Erythroblast (primary cell): ENCODE results near the gene NR3C2.

Source experiments
- GATA1 ChIP-seq: IDR thresholded peaks from 2 replicates; pipeline ENCODE4 v1.6.1; 2011; ENCODE audit warnings: low read depth, mild to moderate bottlenecking, control low read depth, low read length, moderate library complexity
- POLR2A ChIP-seq: IDR thresholded peaks from 2 replicates; pipeline ENCODE4 v1.6.1; 2011; ENCODE audit warnings: mild to moderate bottlenecking, low read length

GRCh38 chr4:148072789-148073188 is 369.4 kb downstream of the NR3C2 start:
- TF ChIP-seq POLR2A (no peak), GATA1 (no peak)
